Astrocyte (in vitro differentiated cells and primary cell): ENCODE results near the gene CMIP. TPM values are rescaled to one million over a fixed set of nuclear protein-coding genes. Genes with fewer than 3 reads are reported as not detected.

Experiments used
- DNase-seq: peaks from one replicate; pipeline ENCODE4 v3.0.0-alpha.2; 2010; ENCODE audit warnings: low read depth
- FAIRE-seq: peaks from 2 replicates; lab custom pipeline; 2011; peaks lifted over from hg19 to GRCh38; lab: Jason Lieb, UNC
- H2AFZ ChIP-seq: 2 replicates; pipeline ENCODE4 v1.6.0; 2012; ENCODE audit warnings: low read depth, low read length, inconsistent platforms
- H3K27ac ChIP-seq: 2 replicates; pipeline ENCODE4 v1.5.1; 2011; ENCODE audit warnings: low read depth, low read length, inconsistent platforms
- H3K27me3 ChIP-seq: 2 replicates; pipeline ENCODE4 v1.6.0; 2011; ENCODE audit warnings: low read length, inconsistent platforms; ENCODE audit not compliant: insufficient read depth
- H3K36me3 ChIP-seq: 2 replicates; pipeline ENCODE4 v1.5.1; 2011; ENCODE audit warnings: low read length, inconsistent platforms; ENCODE audit not compliant: insufficient read depth
- H3K4me1 ChIP-seq: 2 replicates; pipeline ENCODE4 v1.5.1; 2011; ENCODE audit warnings: low read length, inconsistent platforms; ENCODE audit not compliant: insufficient read depth
- H3K4me2 ChIP-seq: 2 replicates; pipeline ENCODE4 v1.6.0; 2012; ENCODE audit warnings: low read length, inconsistent platforms
- H3K4me3 ChIP-seq: 2 replicates; pipeline ENCODE4 v1.5.1; 2011; ENCODE audit warnings: low read depth, mild to moderate bottlenecking, low read length, inconsistent platforms; ENCODE audit not compliant: insufficient read depth
- H3K79me2 ChIP-seq: 2 replicates; pipeline ENCODE4 v1.6.0; 2012; ENCODE audit warnings: mild to moderate bottlenecking, low read length, inconsistent platforms; ENCODE audit not compliant: insufficient read depth
- H3K9ac ChIP-seq: 2 replicates; pipeline ENCODE4 v1.6.0; 2012; ENCODE audit warnings: mild to moderate bottlenecking, low read length, inconsistent platforms
- H3K9me3 ChIP-seq: 2 replicates; pipeline ENCODE4 v1.5.1; 2012; ENCODE audit warnings: low read depth, mild to moderate bottlenecking, low read length, inconsistent platforms; ENCODE audit not compliant: insufficient read depth
- H4K20me1 ChIP-seq: 2 replicates; pipeline ENCODE4 v1.6.0; 2012; ENCODE audit warnings: low read length, inconsistent platforms; ENCODE audit not compliant: insufficient read depth
- H3K27ac Mint-ChIP-seq: one replicate; pipeline ENCODE4 v1.8.0; 2021; ENCODE audit warnings: mild to moderate bottlenecking, mixed read lengths; ENCODE audit not compliant: unreplicated experiment
- H3K27me3 Mint-ChIP-seq: one replicate; pipeline ENCODE4 v1.8.0; 2021; ENCODE audit warnings: low read depth, mixed read lengths; ENCODE audit not compliant: unreplicated experiment
- H3K36me3 Mint-ChIP-seq: one replicate; pipeline ENCODE4 v1.8.0; 2021; ENCODE audit warnings: low read depth, mixed read lengths; ENCODE audit not compliant: unreplicated experiment
- H3K4me1 Mint-ChIP-seq: one replicate; pipeline ENCODE4 v1.8.0; 2021; ENCODE audit warnings: low read depth, mixed read lengths; ENCODE audit not compliant: unreplicated experiment
- H3K4me3 Mint-ChIP-seq: one replicate; pipeline ENCODE4 v1.8.0; 2021; ENCODE audit warnings: mild to moderate bottlenecking, moderate library complexity, mixed read lengths; ENCODE audit not compliant: unreplicated experiment
- H3K9me3 Mint-ChIP-seq: one replicate; pipeline ENCODE4 v1.8.0; 2021; ENCODE audit warnings: mild to moderate bottlenecking, mixed read lengths; ENCODE audit not compliant: unreplicated experiment
- CTCF ChIP-seq: IDR thresholded peaks from 2 replicates; pipeline ENCODE4 v1.5.1; 2011; ENCODE audit warnings: low read depth, mild to moderate bottlenecking, inconsistent platforms, low read length, moderate library complexity; ENCODE audit not compliant: insufficient read depth
- EZH2 ChIP-seq: IDR thresholded peaks from 2 replicates; pipeline ENCODE4 v1.6.1; 2012; ENCODE audit warnings: mild to moderate bottlenecking, low read length, inconsistent platforms; ENCODE audit not compliant: insufficient read depth
- total RNA-seq: library from RNA; stranded (reverse); gene quantifications from 2 replicates; pipeline ENCODE4 v1.2.1, GENCODE V29; 2021

The CMIP gene
- total RNA-seq, 1 donor from 2014 or later = 71.5 TPM

GRCh38 chr16:81650982-81651562 lies 206.5 kb downstream of the CMIP start:
- Histone ChIP-seq H3K27me3 (no peaks in the 10 kb centered on the region), H4K20me1 (peaks cover 65% of the 10 kb centered on the region), H3K4me2 (no peak overlapping the region), H3K27ac (no peak overlapping the region), H3K9ac (no peak overlapping the region), H3K79me2 (peaks cover 34% of the 10 kb centered on the region), H3K4me1 (peaks cover 16% of the 10 kb centered on the region), H3K9me3 (no peaks in the 10 kb centered on the region), H3K36me3 (no peaks in the 10 kb centered on the region), H2AFZ (no peak overlapping the region), H3K4me3 (no peak overlapping the region)
- Mint-ChIP-seq H3K36me3 (peaks cover 10% of the 10 kb centered on the region), H3K4me3 (peak overlapping the region; percentile 50), H3K4me1 (peaks cover 17% of the 10 kb centered on the region), H3K27ac (no peak overlapping the region), H3K27me3 (no peaks in the 10 kb centered on the region), H3K9me3 (no peaks in the 10 kb centered on the region)
- FAIRE-seq (no peak), DNase-seq (peak; percentile 36)
- TF ChIP-seq EZH2 = no peak
- TF ChIP-seq CTCF = no peak

GRCh38 chr16:81651758-81652718 lies 207.4 kb downstream of the CMIP start:
- H3K27ac ChIP-seq = no peak overlapping the region
- no peaks in the 10 kb centered on the region for H3K9me3 Mint-ChIP-seq
- H3K9me3 ChIP-seq = no peaks in the 10 kb centered on the region
- no peak overlapping the region for H3K27ac Mint-ChIP-seq
- peaks cover 14% of the 10 kb centered on the region for H3K4me1 ChIP-seq
- peak overlapping the region; percentile 37 for H3K4me2 ChIP-seq
- H3K27me3 ChIP-seq = no peaks in the 10 kb centered on the region
- FAIRE-seq (no peak), DNase-seq (peak; percentile 15)
- H3K79me2 ChIP-seq = peaks cover 30% of the 10 kb centered on the region
- peaks cover 13% of the 10 kb centered on the region for H3K4me1 Mint-ChIP-seq
- H3K4me3 ChIP-seq = no peak overlapping the region
- peaks cover 68% of the 10 kb centered on the region for H4K20me1 ChIP-seq
- peaks cover 3% of the 10 kb centered on the region for H3K36me3 ChIP-seq
- H3K9ac ChIP-seq = peak overlapping the region; percentile 28
- TF ChIP-seq CTCF (no peak), EZH2 (no peak)
- no peaks in the 10 kb centered on the region for H3K27me3 Mint-ChIP-seq
- peaks cover 10% of the 10 kb centered on the region for H3K36me3 Mint-ChIP-seq
- no peak overlapping the region for H3K4me3 Mint-ChIP-seq
- no peak overlapping the region for H2AFZ ChIP-seq
